RPMI8226 (cell line): ENCODE data around the gene TBRG4.
A peak's percentile ranks its signal among the peaks of the same experiment; 100 is the strongest.
"Not testable (repeated sequence)": the region's sequence is repeated elsewhere in the genome, so short reads cannot be mapped to it uniquely, and the experiment has no call there.

ENCODE experiments used
- DNase-seq: peaks from one replicate; pipeline ENCODE4 v3.0.0-alpha.2; 2015

The TBRG4 gene

GRCh38 chr7:45111298-45112223 lies at the start of gene TBRG4:
TBRG4 (minus strand) TSS chr7:45111697; CDS start chr7:45109237, 2,460 bp downstream.
- peak; percentile 99 for DNase-seq

GRCh38 chr7:45161138-45161537 lies 49.6 kb upstream of the TBRG4 start:
- no peak for DNase-seq

GRCh38 chr7:45160417-45160881 lies 49.0 kb upstream of the TBRG4 start:
- DNase-seq, result no peak

- DNase-seq, result no peak
Observed at GRCh38 chr7:45159296-45159695, 47.8 kb upstream of the TBRG4 start.

- DNase-seq, result no peak
Observed at GRCh38 chr7:45158471-45158870, 47.0 kb upstream of the TBRG4 start.

GRCh38 chr7:45157653-45158401 lies 46.3 kb upstream of the TBRG4 start, which contains the start of gene RAMP3:
RAMP3 (plus strand) TSS chr7:45157791; CDS start chr7:45157829, 38 bp downstream.
- DNase-seq, result no peak

- no peak for DNase-seq
Observed at GRCh38 chr7:45157286-45157652, 45.8 kb upstream of the TBRG4 start.

GRCh38 chr7:45156516-45157272 lies 45.2 kb upstream of the TBRG4 start:
- DNase-seq, result no peak

- DNase-seq, result no peak
Observed at GRCh38 chr7:45155941-45156340, 44.4 kb upstream of the TBRG4 start.

- no peak for DNase-seq
Observed at GRCh38 chr7:45155357-45155900, 43.9 kb upstream of the TBRG4 start.

GRCh38 chr7:45153861-45154260 lies 42.4 kb upstream of the TBRG4 start:
- DNase-seq, result not testable (repeated sequence)

- no peak for DNase-seq
Observed at GRCh38 chr7:45153233-45153632, 41.7 kb upstream of the TBRG4 start.

GRCh38 chr7:45151967-45152366 lies 40.5 kb upstream of the TBRG4 start:
- no peak for DNase-seq

GRCh38 chr7:45151131-45151684 lies 39.7 kb upstream of the TBRG4 start:
- no peak for DNase-seq

GRCh38 chr7:45150199-45150598 lies 38.7 kb upstream of the TBRG4 start:
- DNase-seq, result no peak

GRCh38 chr7:45149606-45150005 lies 38.1 kb upstream of the TBRG4 start:
- peak; percentile 16 for DNase-seq

GRCh38 chr7:45148653-45148973 lies 37.1 kb upstream of the TBRG4 start:
- DNase-seq, result no peak

GRCh38 chr7:45147858-45148652 lies 36.6 kb upstream of the TBRG4 start:
- no peak for DNase-seq

- DNase-seq, result peak; percentile 57
Observed at GRCh38 chr7:45146531-45147379, 35.3 kb upstream of the TBRG4 start.

- no peak for DNase-seq
Observed at GRCh38 chr7:45145881-45146280, 34.4 kb upstream of the TBRG4 start.

GRCh38 chr7:45143616-45144015 lies 32.1 kb upstream of the TBRG4 start:
- no peak for DNase-seq
